Sigmoid colon (tissue), 4 donors: ENCODE measurements around the gene CFDP1.

Experiments
- POLR2A ChIP-seq, 2 donors: fragments of 450-650 bp; IDR thresholded peaks; one replicate each; pipeline ENCODE4 v1.6.1; 2016; ENCODE audit warnings: antibody characterized with exemption in 2 of 2, mild to moderate bottlenecking in 2 of 2, moderate library complexity in 2 of 2
- POLR2AphosphoS5 ChIP-seq, 4 donors: sonication (generic); formaldehyde crosslinking; IDR thresholded peaks; one replicate each; pipeline ENCODE4 v1.6.1; 2017; ENCODE audit warnings: antibody characterized with exemption in 4 of 4
- TF ChIP-seq, protein P1 (sequence below), 4 experiments: fragments of 450-650 bp in 3 of 4; fragments of 200-600 bp in 1 of 4; IDR thresholded peaks; one replicate each; pipeline ENCODE4 v1.5.1; 2016 to 2019; ENCODE audit warnings: antibody characterized with exemption in 4 of 4, mild to moderate bottlenecking in 3 of 4, moderate library complexity in 2 of 4

DNA sequence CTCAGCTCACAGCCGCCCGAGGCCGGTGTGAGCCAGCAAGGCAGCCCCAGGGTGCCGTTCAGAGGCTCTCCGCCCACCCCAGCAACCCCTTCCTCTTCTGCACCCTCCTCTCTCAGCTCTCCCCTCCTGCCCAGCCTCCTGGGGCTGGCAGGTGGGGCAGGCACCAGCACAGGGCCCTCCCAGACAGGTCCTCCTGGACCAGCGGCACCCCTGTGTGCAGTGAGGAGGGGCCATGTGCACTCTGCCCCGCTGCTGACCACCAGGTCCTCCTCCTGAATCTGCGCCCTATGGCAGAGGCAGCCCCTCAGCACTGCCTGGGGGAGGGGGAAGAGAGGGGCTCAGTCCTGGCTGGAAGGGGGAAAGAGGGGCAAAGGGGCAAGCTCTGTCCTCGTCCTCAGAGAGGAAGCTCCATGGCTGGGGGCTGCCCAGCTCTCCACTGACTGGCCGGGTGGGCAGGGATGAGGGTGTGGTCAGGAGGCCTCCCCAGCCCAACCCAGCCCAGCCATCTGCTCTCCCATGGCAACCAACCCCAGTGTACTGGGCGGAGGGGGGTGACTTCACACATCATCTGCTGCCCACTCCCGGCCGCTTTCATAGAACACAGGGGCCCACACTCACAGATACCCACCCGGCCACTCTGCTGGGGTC is 176.5 kb downstream of the CFDP1 start:
- TF ChIP-seq POLR2A (IDR thresholded peaks at IDR 0.05) (no peak), POLR2AphosphoS5 (IDR thresholded peaks at IDR 0.05) (no peak)
- TF ChIP-seq, protein P1, sequence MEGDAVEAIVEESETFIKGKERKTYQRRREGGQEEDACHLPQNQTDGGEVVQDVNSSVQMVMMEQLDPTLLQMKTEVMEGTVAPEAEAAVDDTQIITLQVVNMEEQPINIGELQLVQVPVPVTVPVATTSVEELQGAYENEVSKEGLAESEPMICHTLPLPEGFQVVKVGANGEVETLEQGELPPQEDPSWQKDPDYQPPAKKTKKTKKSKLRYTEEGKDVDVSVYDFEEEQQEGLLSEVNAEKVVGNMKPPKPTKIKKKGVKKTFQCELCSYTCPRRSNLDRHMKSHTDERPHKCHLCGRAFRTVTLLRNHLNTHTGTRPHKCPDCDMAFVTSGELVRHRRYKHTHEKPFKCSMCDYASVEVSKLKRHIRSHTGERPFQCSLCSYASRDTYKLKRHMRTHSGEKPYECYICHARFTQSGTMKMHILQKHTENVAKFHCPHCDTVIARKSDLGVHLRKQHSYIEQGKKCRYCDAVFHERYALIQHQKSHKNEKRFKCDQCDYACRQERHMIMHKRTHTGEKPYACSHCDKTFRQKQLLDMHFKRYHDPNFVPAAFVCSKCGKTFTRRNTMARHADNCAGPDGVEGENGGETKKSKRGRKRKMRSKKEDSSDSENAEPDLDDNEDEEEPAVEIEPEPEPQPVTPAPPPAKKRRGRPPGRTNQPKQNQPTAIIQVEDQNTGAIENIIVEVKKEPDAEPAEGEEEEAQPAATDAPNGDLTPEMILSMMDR (IDR thresholded peaks at IDR 0.05) = no peak
